GM19351 (cell line): Measurements from ENCODE around the gene KCNE4.

Experiments used
- ATAC-seq: cut with Tn5 transposase; IDR thresholded peaks from one replicate; pipeline ENCODE4 v1.9.1; 2021; ENCODE audit warnings: mild to moderate bottlenecking, moderate library complexity; ENCODE audit not compliant: unreplicated experiment

Gene KCNE4

GRCh38 chr2:223083402-223084070 lies 31.5 kb downstream of the KCNE4 start:
- ATAC-seq, result no peak

GRCh38 chr2:223084873-223085272 lies 32.9 kb downstream of the KCNE4 start:
- ATAC-seq, result no peak

DNA sequence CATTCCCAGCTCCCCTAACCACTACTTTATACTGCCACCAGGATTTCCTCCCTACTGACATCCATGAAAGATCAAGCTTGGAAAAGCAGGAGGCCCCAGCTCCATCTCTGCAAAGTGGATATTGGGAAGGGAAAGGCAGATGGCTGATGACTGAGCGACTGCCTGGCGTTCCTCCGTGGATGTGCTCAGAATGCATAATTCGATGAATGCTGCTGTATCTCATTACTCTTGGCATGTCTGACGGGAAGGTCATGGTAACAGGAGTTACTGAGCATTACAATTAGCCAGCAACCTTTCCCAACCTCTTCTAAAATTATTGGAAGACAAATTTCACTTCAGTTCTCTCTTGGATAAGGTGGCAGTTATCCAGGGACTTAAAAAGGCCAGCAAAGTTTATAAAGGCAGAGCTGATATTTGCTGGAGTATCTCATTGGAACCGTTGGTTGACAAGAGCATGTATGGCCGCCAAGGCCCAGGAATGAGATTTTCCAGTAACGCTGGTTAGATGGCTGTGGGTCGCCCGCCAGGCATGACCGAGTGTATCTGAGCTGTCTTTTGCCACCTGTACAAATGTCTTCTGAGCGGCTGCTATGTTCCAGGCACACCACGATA lies 34.5 kb downstream of the KCNE4 start:
- ATAC-seq, result no peak

DNA sequence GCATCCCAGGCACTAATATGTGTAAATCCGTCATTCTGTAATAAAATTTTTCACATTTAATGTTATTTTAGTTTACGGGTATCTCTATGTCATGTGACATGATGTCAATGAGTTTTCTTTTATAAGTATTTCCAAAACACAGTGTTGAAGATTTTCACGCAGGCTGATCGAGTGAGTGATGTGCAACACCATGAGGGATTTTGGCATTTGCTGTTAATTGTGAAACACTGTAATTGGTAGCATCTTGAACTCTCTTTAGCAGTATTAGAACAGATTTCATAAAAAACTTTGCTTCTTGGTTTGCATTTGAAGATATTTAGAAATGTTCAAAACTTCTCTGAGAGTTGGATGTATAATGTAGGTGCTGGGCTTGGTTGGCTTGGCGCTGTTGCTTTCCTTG lies 35.5 kb downstream of the KCNE4 start:
- no peak for ATAC-seq

- no peak for ATAC-seq
Measured at GRCh38 chr2:223088866-223089265, 36.9 kb downstream of the KCNE4 start.

GRCh38 chr2:223090039-223090438 lies 38.0 kb downstream of the KCNE4 start:
- ATAC-seq, result no peak

DNA sequence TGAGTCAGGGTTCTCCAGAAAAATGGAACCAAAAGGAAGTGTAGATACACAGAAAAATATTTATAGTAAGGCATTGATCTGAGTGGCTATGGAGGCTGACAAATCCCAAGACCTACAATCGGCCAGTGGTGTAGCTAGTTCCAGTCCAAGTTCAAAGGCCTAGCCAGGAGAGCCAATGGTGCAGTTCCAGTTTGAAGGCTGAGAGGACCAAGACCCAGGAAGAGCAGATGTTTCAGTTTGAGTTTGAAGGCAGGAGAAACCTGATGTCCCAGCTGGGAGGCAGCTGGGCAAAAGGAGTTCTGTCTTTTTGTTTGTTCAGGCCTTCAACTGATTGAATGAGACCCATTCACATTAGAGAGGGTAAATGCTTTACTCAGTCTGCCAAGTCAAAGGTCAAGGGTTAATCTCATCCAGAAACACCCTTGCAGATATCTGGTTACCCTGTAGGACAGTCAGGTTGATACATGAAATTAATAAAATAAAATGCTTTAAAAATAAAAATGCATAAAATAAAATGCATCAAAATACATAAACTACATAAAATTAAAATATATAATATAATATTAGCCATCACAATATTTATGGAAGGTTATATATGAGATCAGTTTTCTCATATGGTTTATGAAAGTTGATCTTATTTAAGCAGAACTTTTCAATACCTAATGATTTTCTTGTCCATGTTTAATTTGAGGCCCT lies 38.7 kb downstream of the KCNE4 start:
- no peak for ATAC-seq

GRCh38 chr2:223092667-223093066 lies 40.7 kb downstream of the KCNE4 start:
- ATAC-seq, result no peak

- no peak for ATAC-seq
Measured at GRCh38 chr2:223093436-223094241, 41.6 kb downstream of the KCNE4 start.

DNA sequence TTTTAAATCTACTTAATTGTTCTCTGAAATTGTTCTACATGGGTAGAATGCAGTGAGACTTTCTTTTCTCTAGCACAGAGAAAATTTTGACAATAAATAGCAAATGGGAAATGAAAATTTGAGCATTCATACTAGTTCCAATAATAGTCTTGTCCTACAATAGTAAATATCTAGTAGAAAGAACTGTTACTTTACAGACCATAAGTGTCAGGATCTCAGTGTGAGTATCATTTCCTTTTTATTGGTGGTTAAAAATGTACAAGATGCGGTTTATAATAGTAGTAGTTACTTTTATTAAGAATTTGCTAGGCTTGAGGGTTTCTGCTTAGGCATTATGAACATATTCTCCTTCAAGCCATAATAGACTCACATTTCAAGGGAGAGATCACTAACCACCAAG lies 43.2 kb downstream of the KCNE4 start:
- ATAC-seq, result peak; percentile 71

- no peak for ATAC-seq
Measured at GRCh38 chr2:223096235-223096970, 44.4 kb downstream of the KCNE4 start.

- no peak for ATAC-seq
Measured at GRCh38 chr2:223097888-223098383, 45.9 kb downstream of the KCNE4 start.

DNA sequence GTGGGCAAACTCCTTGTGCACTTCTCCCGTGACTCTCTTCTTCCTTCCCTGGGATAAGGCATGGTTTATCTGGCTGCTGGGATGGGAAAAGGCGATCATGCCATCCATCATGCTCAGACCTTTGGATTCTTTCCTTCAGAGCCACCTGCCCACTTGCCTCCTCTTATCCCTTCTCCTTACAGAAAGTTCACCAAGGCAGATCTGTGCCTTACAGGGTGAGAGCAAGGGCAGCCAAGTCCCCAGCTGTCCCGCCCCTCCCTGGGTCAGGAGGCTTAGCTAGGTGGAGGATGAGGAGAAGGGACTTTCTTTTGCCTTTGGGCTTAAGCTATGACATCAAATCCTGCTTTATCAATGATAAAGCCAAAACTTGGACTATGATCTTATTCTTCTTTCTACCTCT lies 47.6 kb downstream of the KCNE4 start:
- no peak for ATAC-seq

- ATAC-seq, result no peak
Measured at GRCh38 chr2:223100061-223100511, 48.1 kb downstream of the KCNE4 start.

GRCh38 chr2:223101340-223102039 lies 49.5 kb downstream of the KCNE4 start:
- ATAC-seq, result peak; percentile 79

DNA sequence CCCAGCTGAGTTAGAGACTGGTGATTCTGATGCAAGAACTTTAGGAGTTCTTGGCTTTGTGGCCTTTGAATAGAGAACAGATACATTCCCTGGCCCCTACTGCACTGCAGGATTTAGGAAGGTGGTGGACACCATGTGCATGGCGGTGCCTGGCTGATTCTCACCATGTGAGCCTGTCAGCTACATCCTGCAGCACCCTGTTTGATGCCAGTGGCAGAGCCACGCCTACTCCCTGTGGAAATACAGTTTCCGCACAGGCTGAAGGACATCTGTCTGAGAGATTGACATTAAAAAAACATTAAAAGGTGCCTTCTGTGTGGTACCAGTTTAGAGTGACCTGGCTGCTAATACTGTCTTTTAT lies 50.0 kb downstream of the KCNE4 start:
- no peak for ATAC-seq

DNA sequence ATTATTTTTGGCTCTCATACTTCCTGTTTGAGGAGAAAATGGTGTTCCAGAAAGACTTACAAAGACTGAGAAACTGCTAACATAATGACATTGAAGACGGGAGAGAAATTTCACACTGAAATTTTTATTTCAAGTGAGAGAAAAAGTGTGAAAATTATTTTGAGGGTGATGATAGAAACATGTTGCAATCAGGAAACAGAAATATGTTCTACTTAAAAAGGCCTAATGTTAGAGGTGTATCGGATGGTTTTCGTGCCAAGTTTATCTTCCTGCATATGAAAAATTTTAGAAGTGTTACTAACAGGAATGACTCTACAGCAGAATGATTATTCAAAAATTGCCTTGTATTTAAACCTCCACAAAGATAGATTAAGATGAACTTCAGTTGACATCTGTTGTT lies 50.5 kb downstream of the KCNE4 start:
- ATAC-seq, result no peak

DNA sequence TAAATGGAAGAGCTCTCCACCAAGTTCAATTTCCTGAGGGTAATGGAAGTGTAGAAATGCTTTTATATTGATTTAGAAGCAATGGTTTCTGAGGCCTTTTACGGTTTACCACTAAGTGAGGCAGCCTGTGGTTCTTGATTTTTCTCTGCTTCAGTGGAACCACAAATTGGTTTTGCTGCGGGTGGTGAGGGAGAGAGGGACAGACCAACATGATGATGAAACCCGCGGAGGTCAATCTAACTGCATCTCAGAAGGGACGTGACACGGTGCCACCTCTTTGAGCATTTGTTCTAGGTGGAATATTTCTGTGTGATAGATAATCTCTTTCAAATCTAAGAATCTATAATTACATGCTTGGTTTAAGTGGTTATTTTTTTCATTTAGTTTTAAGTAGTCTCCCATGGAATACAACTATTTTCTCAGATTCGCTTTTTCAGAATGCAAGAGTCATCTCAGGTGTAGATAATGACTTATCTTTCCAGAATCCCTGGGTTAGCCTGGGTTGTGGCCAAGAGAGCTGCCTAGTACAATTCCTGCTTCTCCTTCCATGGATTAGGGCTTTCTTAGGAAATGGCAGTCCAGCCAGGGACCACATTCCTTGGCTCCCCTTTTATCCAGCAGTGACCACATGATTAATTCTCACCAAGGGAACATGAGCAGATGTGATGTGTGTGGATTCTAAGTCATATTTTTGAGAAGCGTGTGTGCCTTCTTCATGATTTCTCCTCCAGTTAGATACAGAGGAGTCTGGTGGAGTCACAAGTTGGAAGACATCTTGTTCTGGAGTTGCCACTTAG lies 52.5 kb downstream of the KCNE4 start:
- no peak for ATAC-seq
